MCF 10A (cell line): ENCODE data around the gene UVRAG. TPM values are rescaled to one million over a fixed set of nuclear protein-coding genes. Genes with fewer than 3 reads are reported as not detected.

Experiments used
- BruUV-seq: library from RNA; stranded (reverse); fragments of 400-500 nt; replicated peaks from 2 replicates; lab custom pipeline; 2021; lab: Mats Ljungman, UMichigan
- CTCF ChIA-PET: fragments of 300-600 bp; sonication (Branson Sonifier 250); formaldehyde crosslinking; extraction: SDS; loops from one replicate; lab custom pipeline; 2021; ENCODE audit warnings: antibody characterized with exemption, inconsistent platforms; lab: Yijun Ruan, JAX
- POLR2A ChIA-PET: fragments of 300-600, 350-650 bp; sonication (Branson Sonifier 250); formaldehyde crosslinking; extraction: SDS; loops from one replicate; lab custom pipeline; 2020; ENCODE audit warnings: antibody characterized with exemption, inconsistent platforms; lab: Yijun Ruan, JAX
- DNase-seq: peaks from one replicate; pipeline ENCODE4 v3.0.0-alpha.2; 2018; ENCODE audit not compliant: unreplicated experiment
- H3K27ac Mint-ChIP-seq: one replicate; pipeline ENCODE4 v1.8.0; 2022; ENCODE audit warnings: mild to moderate bottlenecking, low read depth, mixed read lengths; ENCODE audit not compliant: unreplicated experiment
- H3K27me3 Mint-ChIP-seq: one replicate; pipeline ENCODE4 v1.8.0; 2022; ENCODE audit warnings: mixed read lengths; ENCODE audit not compliant: insufficient read depth, unreplicated experiment
- H3K36me3 Mint-ChIP-seq: one replicate; pipeline ENCODE4 v1.8.0; 2022; ENCODE audit warnings: mild to moderate bottlenecking, moderate library complexity, mixed read lengths; ENCODE audit not compliant: insufficient read depth, unreplicated experiment
- H3K4me1 Mint-ChIP-seq: one replicate; pipeline ENCODE4 v1.8.0; 2022; ENCODE audit warnings: mixed read lengths; ENCODE audit not compliant: insufficient read depth, unreplicated experiment
- H3K4me3 Mint-ChIP-seq: one replicate; pipeline ENCODE4 v1.8.0; 2022; ENCODE audit warnings: mild to moderate bottlenecking, moderate library complexity, mixed read lengths; ENCODE audit not compliant: unreplicated experiment
- H3K9me3 Mint-ChIP-seq: one replicate; pipeline ENCODE4 v1.8.0; 2022; ENCODE audit warnings: mixed read lengths; ENCODE audit not compliant: unreplicated experiment
- CTCF ChIP-seq: fragments of 200-600 bp; IDR thresholded peaks from one replicate; pipeline ENCODE4 v1.8.0; 2022; ENCODE audit warnings: antibody characterized with exemption, mild to moderate bottlenecking; ENCODE audit not compliant: unreplicated experiment
- intact Hi-C: fragments of 100-400 bp; cut with micrococcal nuclease; formaldehyde crosslinking; loops from 2 replicates; pipeline ENCODE4 v1.14.1; 2022
- total RNA-seq: library from RNA; stranded (reverse); gene quantifications from 2 replicates; pipeline ENCODE4 v1.2.3, GENCODE V29; 2022

UVRAG gene
- total RNA-seq, 1 experiment from 2014 or later = 12.4 TPM

DNA sequence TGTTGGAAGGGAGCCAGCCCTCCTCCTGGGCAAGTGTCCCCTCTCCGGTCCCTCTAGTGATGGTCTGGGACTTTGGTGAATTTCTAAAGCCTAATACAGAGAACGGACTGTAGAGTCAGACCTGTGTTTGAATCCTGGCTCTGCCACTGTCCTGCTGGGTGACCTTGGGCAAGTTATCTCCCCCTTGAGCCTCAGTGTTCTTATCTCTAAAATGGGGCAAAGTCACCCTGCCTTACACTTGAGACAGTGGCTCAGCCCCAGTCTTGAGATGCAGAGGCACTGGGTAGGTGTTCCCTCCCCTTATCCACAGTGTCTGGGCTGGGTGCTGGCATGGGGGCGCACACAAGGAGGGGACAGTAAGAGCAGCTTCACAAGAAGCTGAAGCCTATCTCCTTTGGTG lies 25.5 kb upstream of the UVRAG start:
- no peak for DNase-seq
- BruUV-seq = no TSS peak
- peaks cover 7% of the 10 kb centered on the region for H3K4me1 Mint-ChIP-seq
- no peak overlapping the region for H3K27ac Mint-ChIP-seq
- no peak overlapping the region for H3K4me3 Mint-ChIP-seq
- intact Hi-C loops = no loop called here
- no peaks in the 10 kb centered on the region for H3K9me3 Mint-ChIP-seq
- ChIA-PET POLR2A (no interaction called here), CTCF (interaction anchor here (1.3 kb wide), 1 partner anchor 14 kb away, joined by 3 read pairs; no protein-coding TSS in a partner anchor)
- H3K27me3 Mint-ChIP-seq = no peaks in the 10 kb centered on the region
- H3K36me3 Mint-ChIP-seq = peaks cover 5% of the 10 kb centered on the region
- TF ChIP-seq CTCF = no peak

- POLR2A ChIA-PET = interaction anchor here (0.7 kb wide), 2 partner anchors 147 to 1898 kb away, joined by 3 to 4 read pairs; no protein-coding TSS in a partner anchor
- intact Hi-C loops = no loop called here
- Mint-ChIP-seq H3K36me3 (peaks cover 5% of the 10 kb centered on the region), H3K27ac (no peak overlapping the region), H3K9me3 (no peaks in the 10 kb centered on the region), H3K4me1 (peaks cover 14% of the 10 kb centered on the region), H3K27me3 (no peaks in the 10 kb centered on the region), H3K4me3 (no peak overlapping the region)
- peak; percentile 22 for DNase-seq
- CTCF ChIA-PET = interaction anchor here (1.8 kb wide), 1 partner anchor 12 kb away, joined by 10 read pairs; no protein-coding TSS in a partner anchor
- no TSS peak for BruUV-seq
- no peak for TF ChIP-seq CTCF
Observed at GRCh38 chr11:75790986-75791385, 24.0 kb upstream of the UVRAG start.

GRCh38 chr11:75792127-75792731 lies 22.8 kb upstream of the UVRAG start:
- intact Hi-C loops = no loop called here
- CTCF ChIA-PET = interaction anchor here (0.6 to 1.8 kb wide), 5 partner anchors 11 to 1400 kb away, joined by 3 to 10 read pairs (median 4); no protein-coding TSS in a partner anchor
- no TSS peak for BruUV-seq
- H3K4me3 Mint-ChIP-seq = no peak overlapping the region
- POLR2A ChIA-PET = no interaction called here
- peaks cover 14% of the 10 kb centered on the region for H3K4me1 Mint-ChIP-seq
- no peak for TF ChIP-seq CTCF
- H3K27ac Mint-ChIP-seq = no peak overlapping the region
- peaks cover 5% of the 10 kb centered on the region for H3K36me3 Mint-ChIP-seq
- no peak for DNase-seq
- H3K27me3 Mint-ChIP-seq = no peaks in the 10 kb centered on the region
- H3K9me3 Mint-ChIP-seq = no peaks in the 10 kb centered on the region

- Mint-ChIP-seq H3K27ac (no peak overlapping the region), H3K36me3 (peaks cover 5% of the 10 kb centered on the region), H3K9me3 (no peaks in the 10 kb centered on the region), H3K27me3 (no peaks in the 10 kb centered on the region), H3K4me1 (peaks cover 14% of the 10 kb centered on the region), H3K4me3 (no peak overlapping the region)
- no TSS peak for BruUV-seq
- DNase-seq = no peak
- CTCF ChIA-PET = interaction anchor here (0.7 to 3.0 kb wide), 6 partner anchors 9 to 75 kb away, joined by 3 to 18 read pairs (median 4); no protein-coding TSS in a partner anchor
- intact Hi-C loops = no loop called here
- POLR2A ChIA-PET = interaction anchor here (0.8 kb wide), 1 partner anchor 22 kb away, joined by 3 read pairs; no protein-coding TSS in a partner anchor
- no peak for TF ChIP-seq CTCF
Observed at GRCh38 chr11:75792997-75793800, 21.8 kb upstream of the UVRAG start.
